ENCODE results near the gene UBE2Q2. TPM values are rescaled to one million over a fixed set of nuclear protein-coding genes. Genes with fewer than 3 reads are reported as not detected.

Gene UBE2Q2
- polyA plus RNA-seq, 1 of the 3 experiments (the other 2 are of a cell fraction): 14.5 TPM

DNA sequence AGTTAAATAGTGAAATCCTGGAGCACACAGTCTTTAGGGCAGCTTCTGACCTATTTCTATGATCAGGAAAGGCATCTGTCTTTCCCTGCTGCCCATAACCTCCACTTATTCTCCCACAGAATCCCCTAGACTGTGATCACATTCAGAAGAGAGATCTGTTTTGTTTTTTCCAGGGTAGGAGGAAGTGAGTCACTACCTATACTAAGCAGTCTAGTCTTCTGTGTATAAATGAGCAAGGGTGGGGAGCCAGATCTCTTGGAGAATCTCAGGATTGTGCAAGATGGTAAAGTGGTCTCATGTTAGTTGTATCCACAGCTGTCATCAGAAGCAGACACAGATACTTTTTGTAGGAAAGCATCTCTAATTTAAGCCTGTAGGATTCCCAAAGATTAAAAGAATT, 48.6 kb downstream of the UBE2Q2 start (continued):
- TF ChIP-seq FOXJ3 (CRISPR knock-in tag; IDR thresholded peaks at IDR 0.05): no peak
- no peak for TF ChIP-seq CHD2 (IDR thresholded peaks at IDR 0.05; ENCODE audit: low read length, partially characterized antibody)
- TF ChIP-seq, protein P1, sequence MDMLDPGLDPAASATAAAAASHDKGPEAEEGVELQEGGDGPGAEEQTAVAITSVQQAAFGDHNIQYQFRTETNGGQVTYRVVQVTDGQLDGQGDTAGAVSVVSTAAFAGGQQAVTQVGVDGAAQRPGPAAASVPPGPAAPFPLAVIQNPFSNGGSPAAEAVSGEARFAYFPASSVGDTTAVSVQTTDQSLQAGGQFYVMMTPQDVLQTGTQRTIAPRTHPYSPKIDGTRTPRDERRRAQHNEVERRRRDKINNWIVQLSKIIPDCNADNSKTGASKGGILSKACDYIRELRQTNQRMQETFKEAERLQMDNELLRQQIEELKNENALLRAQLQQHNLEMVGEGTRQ (IDR thresholded peaks at IDR 0.05; ENCODE audit: borderline replicate concordance, low read depth, low read length): no peak
- TF ChIP-seq SMC3 (IDR thresholded peaks at IDR 0.05; ENCODE audit: low read depth, low read length): no peak
- TF ChIP-seq SIN3A (IDR thresholded peaks at IDR 0.05; ENCODE audit: borderline replicate concordance, low read depth, low read length): no peak
- TF ChIP-seq, protein P2, sequence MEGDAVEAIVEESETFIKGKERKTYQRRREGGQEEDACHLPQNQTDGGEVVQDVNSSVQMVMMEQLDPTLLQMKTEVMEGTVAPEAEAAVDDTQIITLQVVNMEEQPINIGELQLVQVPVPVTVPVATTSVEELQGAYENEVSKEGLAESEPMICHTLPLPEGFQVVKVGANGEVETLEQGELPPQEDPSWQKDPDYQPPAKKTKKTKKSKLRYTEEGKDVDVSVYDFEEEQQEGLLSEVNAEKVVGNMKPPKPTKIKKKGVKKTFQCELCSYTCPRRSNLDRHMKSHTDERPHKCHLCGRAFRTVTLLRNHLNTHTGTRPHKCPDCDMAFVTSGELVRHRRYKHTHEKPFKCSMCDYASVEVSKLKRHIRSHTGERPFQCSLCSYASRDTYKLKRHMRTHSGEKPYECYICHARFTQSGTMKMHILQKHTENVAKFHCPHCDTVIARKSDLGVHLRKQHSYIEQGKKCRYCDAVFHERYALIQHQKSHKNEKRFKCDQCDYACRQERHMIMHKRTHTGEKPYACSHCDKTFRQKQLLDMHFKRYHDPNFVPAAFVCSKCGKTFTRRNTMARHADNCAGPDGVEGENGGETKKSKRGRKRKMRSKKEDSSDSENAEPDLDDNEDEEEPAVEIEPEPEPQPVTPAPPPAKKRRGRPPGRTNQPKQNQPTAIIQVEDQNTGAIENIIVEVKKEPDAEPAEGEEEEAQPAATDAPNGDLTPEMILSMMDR (IDR thresholded peaks at IDR 0.05): no peak
- no peak for TF ChIP-seq EP300 (IDR thresholded peaks at IDR 0.05; ENCODE audit: borderline replicate concordance in 1 of 2, low read depth in 1 of 2, low read length in 1 of 2)
- TF ChIP-seq GABPA (IDR thresholded peaks at IDR 0.05; ENCODE audit: low read depth): no peak

DNA sequence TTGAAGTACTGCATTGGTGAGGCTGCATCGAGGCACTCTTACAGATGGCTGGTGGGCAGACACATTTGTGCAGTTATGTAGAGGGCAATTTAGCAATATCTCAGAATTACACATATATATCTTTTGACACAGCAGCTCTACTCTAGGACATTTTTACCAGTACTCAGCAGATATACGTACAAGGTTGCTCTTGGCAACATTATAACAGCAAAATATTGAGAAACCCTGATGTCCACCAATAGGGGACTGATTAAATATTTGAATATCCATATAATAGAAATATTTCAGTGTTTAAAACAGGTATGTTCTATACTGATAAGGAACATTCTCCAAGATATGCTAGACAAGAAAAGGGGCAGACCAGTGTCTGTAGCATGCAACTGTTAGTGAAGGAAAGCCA, 52.5 kb downstream of the UBE2Q2 start:
- H3K4me1 ChIP-seq (ENCODE audit: control insufficient read depth in 1 of 2, insufficient read depth in 2 of 2, low read depth in 1 of 2, low read length in 1 of 2): peaks cover 0 to 12% of the 10 kb centered on the region in 2 experiments; a peak in 2 of 4 replicates
- ChIA-PET POLR2A (no interaction called here), CTCF (no interaction called here)
- no peak overlapping the region for H3K9ac ChIP-seq
- H3K79me2 ChIP-seq (ENCODE audit: insufficient read depth): peaks cover 10% of the 10 kb centered on the region; the same call in 1 of the 2 replicates
- 93% methylated on average over 2 of the region's 2 CpGs for WGBS (ENCODE audit: low lambda C conversion rate)
- TF ChIP-seq, protein P3, sequence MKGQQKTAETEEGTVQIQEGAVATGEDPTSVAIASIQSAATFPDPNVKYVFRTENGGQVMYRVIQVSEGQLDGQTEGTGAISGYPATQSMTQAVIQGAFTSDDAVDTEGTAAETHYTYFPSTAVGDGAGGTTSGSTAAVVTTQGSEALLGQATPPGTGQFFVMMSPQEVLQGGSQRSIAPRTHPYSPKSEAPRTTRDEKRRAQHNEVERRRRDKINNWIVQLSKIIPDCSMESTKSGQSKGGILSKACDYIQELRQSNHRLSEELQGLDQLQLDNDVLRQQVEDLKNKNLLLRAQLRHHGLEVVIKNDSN (IDR thresholded peaks at IDR 0.05; ENCODE audit: borderline replicate concordance, low read depth): no peak
- TF ChIP-seq POLR2AphosphoS5 (IDR thresholded peaks at IDR 0.05; ENCODE audit: low read depth, low read length) (no peak), JUND (IDR thresholded peaks at IDR 0.05) (no peak), FOXM1 (IDR thresholded peaks at IDR 0.05; ENCODE audit: low read depth) (no peak), GABPA (IDR thresholded peaks at IDR 0.05; ENCODE audit: low read depth) (no peak), SIN3A (IDR thresholded peaks at IDR 0.05; ENCODE audit: borderline replicate concordance, low read depth, low read length) (no peak), FOSL2 (IDR thresholded peaks at IDR 0.05; ENCODE audit: borderline replicate concordance, low read depth) (no peak), CHD2 (IDR thresholded peaks at IDR 0.05; ENCODE audit: low read length, partially characterized antibody) (no peak), NRF1 (IDR thresholded peaks at IDR 0.05; ENCODE audit: low read depth, low read length) (no peak), RCOR1 (IDR thresholded peaks at IDR 0.05; ENCODE audit: low read length) (no peak), RFX5 (IDR thresholded peaks at IDR 0.05; ENCODE audit: low read length) (no peak), GATA2 (CRISPR knock-in tag; IDR thresholded peaks at IDR 0.05) (no peak), MEF2A (IDR thresholded peaks at IDR 0.05; ENCODE audit: borderline replicate concordance, low read depth) (no peak), SMC3 (IDR thresholded peaks at IDR 0.05; ENCODE audit: low read depth, low read length) (no peak)
- TF ChIP-seq, protein P2 (IDR thresholded peaks at IDR 0.05): no peak
- H3K9me2 ChIP-seq: no peaks in the 10 kb centered on the region
- H4K20me1 ChIP-seq (ENCODE audit: insufficient read depth): 0 out of 2 replicates have a peak, but pooled peaks cover 4% of the 10 kb centered on the region
- H3K4me2 ChIP-seq: no peak overlapping the region
- H2AFZ ChIP-seq (ENCODE audit: low read depth): no peak overlapping the region
- H3K27ac ChIP-seq (ENCODE audit: low read depth in 2 of 2, low read length in 1 of 2): no peak overlapping the region
- no peak overlapping the region for H3K4me3 ChIP-seq (ENCODE audit: low read depth in 2 of 2, low read length in 1 of 2)
- no peaks in the 10 kb centered on the region for H3K27me3 ChIP-seq (ENCODE audit: insufficient read depth)
- peaks cover 21% of the 10 kb centered on the region for H3F3A ChIP-seq (replicated peaks; ENCODE audit: insufficient read depth)
- peaks cover 40 to 48% of the 10 kb centered on the region in 2 experiments for H3K36me3 ChIP-seq (replicated peaks in 1 of 2; ENCODE audit: control insufficient read depth in 1 of 2, insufficient read depth in 2 of 2, low read length in 1 of 2)
- no peak for DNase-seq
- H3K9me3 ChIP-seq: no peaks in the 10 kb centered on the region
